Pancreas (tissue), 10 donors: ENCODE results near the gene ATG7. TPM values are rescaled to one million over a fixed set of nuclear protein-coding genes. Genes with fewer than 3 reads are reported as not detected.

ENCODE experiments used
- ATAC-seq, 4 donors: fragments of 200-7000 bp; cut with Tn5 transposase; one replicate each; pipeline versions ENCODE4 v1.8.0 to v1.9.1; 2020; ENCODE audit warnings: mild to moderate bottlenecking in 4 of 4, moderate library complexity in 4 of 4
- DNase-seq, 6 donors: peaks; one replicate each; pipeline ENCODE4 v3.0.0-alpha.2; 2020
- FAIRE-seq: peaks from 2 replicates; lab custom pipeline; 2012; peaks lifted over from hg19 to GRCh38; lab: Jason Lieb, UNC
- H3K27ac ChIP-seq, 4 donors: fragments of 200-600 bp; sonication (generic); 1 replicate in 3 of 4; 2 replicates in 1 of 4; pipeline versions ENCODE4 v1.5.0 to v1.8.0; 2020
- H3K27me3 ChIP-seq, 4 donors: fragments of 200-600 bp; one replicate each; pipeline ENCODE4 v1.8.0; 2021
- H3K36me3 ChIP-seq, 3 donors: fragments of 200-600 bp; sonication (generic) in 1 of 3; one replicate each; pipeline versions ENCODE4 v1.5.0 to v1.8.0; 2020 to 2021
- H3K4me1 ChIP-seq, 3 donors: fragments of 200-600 bp; one replicate each; pipeline ENCODE4 v1.8.0; 2021
- H3K4me3 ChIP-seq, 4 donors: fragments of 200-600 bp; sonication (generic) in 2 of 4; one replicate each; pipeline versions ENCODE4 v1.5.0 to v1.8.0; 2020 to 2021
- H3K9me3 ChIP-seq, 4 donors: fragments of 200-600 bp; one replicate each; pipeline ENCODE4 v1.8.0; 2021
- WGBS, 2 donors: extraction: QIAGEN DNeasy Blood & Tissue Kit; methylation state at CpG; one replicate each; pipeline ENCODE4 v1.1.7; 2013; 5-methylcytosine and 5-hydroxymethylcytosine counted together
- intact Hi-C, 3 donors: fragments of 100-400 bp; cut with DNase I; formaldehyde crosslinking; loops; one replicate each; pipeline versions ENCODE4 v1.11.1 to v1.14.2; 2022
- polyA plus RNA-seq, 2 donors: library from polyadenylated mRNA; stranded (reverse); fragments of 200-250 nt; gene quantifications; one replicate each; pipeline ENCODE4 v1.2.3, GENCODE V29; 2013
- total RNA-seq, 6 donors: library from RNA; stranded (reverse); fragmentation: NEBNext Ultra II Directional in 4 of 6; extraction: Animal tissue kit (Norgen Biotek cat#: 25700) in 4 of 6; gene quantifications; one replicate each; pipeline versions ENCODE4 v1.2.1 to v1.2.4, GENCODE V29; 2021 to 2023
- TF ChIP-seq, protein P1 (sequence below), 4 donors: fragments of 200-600 bp; sonication (generic) in 3 of 4; IDR thresholded peaks; one replicate each; pipeline versions ENCODE4 v1.5.0 to v1.8.0; 2021; ENCODE audit warnings: antibody characterized with exemption in 4 of 4
- donor health status: healthy with polysubstance abuse.
- donor health status: DM: no; HTN: no; CAD: no; lungs with moderate emphysema.
- donor health status: DM: no; HTN: no; CAD: no.
- donor health status: control.
- donor health status: control.
- donor health status: Bipolar disorder and iron deficiency.
- donor health status: DM: yes; HTN: yes; CAD: no.
- donor health status: DM: no; HTN: no; CAD: no.
- donor health status: DM: no; HTN: no; CAD: no.
- donor health status: DM: yes; HTN: yes; CAD: no.

ATG7 gene
- total and polyA plus RNA-seq, 8 donors, result 5.1 to 28.0 (median 15.7) TPM

DNA sequence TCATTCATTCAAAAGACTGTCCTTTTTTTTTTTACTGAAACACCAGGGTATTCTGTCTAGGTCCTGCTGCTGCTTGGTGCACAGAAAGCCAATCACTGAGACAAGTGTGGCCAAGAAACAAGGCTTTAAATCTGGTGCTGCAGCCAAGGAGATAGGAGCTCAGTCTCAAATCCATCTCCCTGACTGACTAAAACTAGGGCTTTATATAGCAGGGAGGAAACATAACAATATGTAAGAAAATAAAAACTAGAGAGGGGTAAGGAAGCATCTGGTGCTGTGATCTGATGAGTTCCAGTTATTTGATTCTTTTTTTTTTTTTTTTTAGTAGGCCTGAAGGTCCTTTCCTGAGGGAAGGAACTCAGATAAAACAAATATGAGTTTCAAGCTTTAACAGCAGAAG is 139.8 kb downstream of the ATG7 start:
- Histone ChIP-seq H3K27me3 (no peaks in the 10 kb centered on the region), H3K9me3 (no peaks in the 10 kb centered on the region), H3K4me1 (no peaks in the 10 kb centered on the region), H3K4me3 (no peak overlapping the region), H3K36me3 (no peaks in the 10 kb centered on the region), H3K27ac (no peak overlapping the region)
- DNase-seq (no peak), ATAC-seq (no peak), FAIRE-seq (no peak)
- TF ChIP-seq, protein P1, sequence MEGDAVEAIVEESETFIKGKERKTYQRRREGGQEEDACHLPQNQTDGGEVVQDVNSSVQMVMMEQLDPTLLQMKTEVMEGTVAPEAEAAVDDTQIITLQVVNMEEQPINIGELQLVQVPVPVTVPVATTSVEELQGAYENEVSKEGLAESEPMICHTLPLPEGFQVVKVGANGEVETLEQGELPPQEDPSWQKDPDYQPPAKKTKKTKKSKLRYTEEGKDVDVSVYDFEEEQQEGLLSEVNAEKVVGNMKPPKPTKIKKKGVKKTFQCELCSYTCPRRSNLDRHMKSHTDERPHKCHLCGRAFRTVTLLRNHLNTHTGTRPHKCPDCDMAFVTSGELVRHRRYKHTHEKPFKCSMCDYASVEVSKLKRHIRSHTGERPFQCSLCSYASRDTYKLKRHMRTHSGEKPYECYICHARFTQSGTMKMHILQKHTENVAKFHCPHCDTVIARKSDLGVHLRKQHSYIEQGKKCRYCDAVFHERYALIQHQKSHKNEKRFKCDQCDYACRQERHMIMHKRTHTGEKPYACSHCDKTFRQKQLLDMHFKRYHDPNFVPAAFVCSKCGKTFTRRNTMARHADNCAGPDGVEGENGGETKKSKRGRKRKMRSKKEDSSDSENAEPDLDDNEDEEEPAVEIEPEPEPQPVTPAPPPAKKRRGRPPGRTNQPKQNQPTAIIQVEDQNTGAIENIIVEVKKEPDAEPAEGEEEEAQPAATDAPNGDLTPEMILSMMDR (IDR thresholded peaks at IDR 0.05), result no peak
- intact Hi-C loops, result no loop called here

DNA sequence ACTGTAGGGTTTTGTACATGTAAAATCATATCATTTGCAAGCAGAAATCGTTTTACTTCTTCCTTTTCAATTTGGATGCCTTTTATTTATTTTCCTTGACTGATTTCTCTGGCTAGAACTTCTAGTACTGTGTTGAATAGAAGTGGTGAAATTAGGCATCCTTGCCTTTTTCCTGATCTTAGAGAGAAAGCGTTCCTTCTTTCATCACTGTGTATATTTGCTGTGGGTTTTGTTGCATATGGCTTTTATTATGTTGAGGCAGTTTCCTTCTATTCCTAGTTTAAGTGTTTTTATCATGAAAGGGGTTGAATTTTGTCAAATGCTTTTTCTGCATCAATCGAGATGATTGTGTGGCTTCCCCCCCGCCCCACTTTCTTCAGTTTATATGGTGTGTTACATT is 140.9 kb downstream of the ATG7 start:
- TF ChIP-seq, protein P1 (IDR thresholded peaks at IDR 0.05), result no peak
- H3K4me3 ChIP-seq, result no peak overlapping the region
- H3K36me3 ChIP-seq, result no peaks in the 10 kb centered on the region
- no peak overlapping the region for H3K27ac ChIP-seq
- DNase-seq (no peak), FAIRE-seq (no peak), ATAC-seq (no peak)
- intact Hi-C loops, result no loop called here
- 72 to 75% methylated on average over 4 of the region's 4 CpGs for WGBS, 2 donors
- no peaks in the 10 kb centered on the region for H3K4me1 ChIP-seq
- H3K27me3 ChIP-seq, result no peaks in the 10 kb centered on the region
- H3K9me3 ChIP-seq, result no peaks in the 10 kb centered on the region

DNA sequence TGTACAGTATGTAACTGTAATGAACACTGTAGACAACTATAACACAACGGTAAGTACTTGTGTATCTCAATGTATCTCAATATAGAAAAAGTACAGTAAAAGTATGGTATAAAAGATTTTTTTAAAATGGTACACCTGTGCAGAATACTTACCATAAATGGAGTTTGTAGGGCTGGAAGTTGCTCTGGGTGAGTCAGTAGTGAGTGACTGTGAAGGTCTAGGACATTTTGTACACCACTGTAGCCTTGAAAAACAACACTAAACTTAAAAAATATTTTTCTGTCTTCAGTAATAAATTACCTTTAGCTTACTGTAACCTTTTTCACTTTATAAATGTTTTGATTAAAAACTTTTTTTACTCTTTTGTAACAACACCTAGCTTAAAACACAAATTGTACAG is 142.9 kb downstream of the ATG7 start:
- WGBS, 2 donors, result 96 to 98% methylated on average over 1 of the region's 1 CpG
- intact Hi-C loops, result no loop called here

DNA sequence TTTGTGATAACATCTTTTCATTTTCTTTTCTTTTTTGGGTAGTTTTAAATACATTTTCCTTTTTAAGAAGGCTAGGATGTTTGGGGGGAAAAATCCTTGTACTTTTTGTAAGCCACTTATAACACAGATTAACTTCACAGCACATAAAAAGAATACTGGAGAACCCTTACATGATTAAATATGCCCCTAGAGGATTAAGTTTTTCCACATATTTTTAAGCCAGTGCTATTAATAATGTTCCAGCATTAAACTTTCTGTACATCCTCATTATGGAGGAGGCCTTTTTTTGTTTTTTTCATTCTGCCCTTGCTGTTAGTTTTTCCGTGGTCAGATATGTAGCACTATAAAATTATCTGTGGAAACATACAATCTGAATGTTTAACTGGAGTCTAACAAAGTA is 147.9 kb downstream of the ATG7 start:
- TF ChIP-seq, protein P1 (IDR thresholded peaks at IDR 0.05), result no peak
- no peak for FAIRE-seq
- no peak for ATAC-seq
- no peak overlapping the region for H3K27ac ChIP-seq
- H3K27me3 ChIP-seq, result no peaks in the 10 kb centered on the region
- WGBS, 2 donors, result 47 to 83% methylated on average over 1 of the region's 1 CpG
- DNase-seq, result no peak
- intact Hi-C loops, result no loop called here
- no peak overlapping the region for H3K4me3 ChIP-seq
- no peaks in the 10 kb centered on the region for H3K36me3 ChIP-seq
- H3K9me3 ChIP-seq, result no peaks in the 10 kb centered on the region
- H3K4me1 ChIP-seq, result no peaks in the 10 kb centered on the region

More for the DNA sequence above, 142.9 kb downstream of the ATG7 start:
- no peak for FAIRE-seq
- H3K36me3 ChIP-seq, result no peaks in the 10 kb centered on the region
- TF ChIP-seq, protein P1 (IDR thresholded peaks at IDR 0.05), result no peak
- H3K27ac ChIP-seq, result no peak overlapping the region
- no peaks in the 10 kb centered on the region for H3K4me1 ChIP-seq
- no peaks in the 10 kb centered on the region for H3K27me3 ChIP-seq
- H3K9me3 ChIP-seq, result no peaks in the 10 kb centered on the region
- no peak for ATAC-seq
- no peak overlapping the region for H3K4me3 ChIP-seq
- no peak for DNase-seq

DNA sequence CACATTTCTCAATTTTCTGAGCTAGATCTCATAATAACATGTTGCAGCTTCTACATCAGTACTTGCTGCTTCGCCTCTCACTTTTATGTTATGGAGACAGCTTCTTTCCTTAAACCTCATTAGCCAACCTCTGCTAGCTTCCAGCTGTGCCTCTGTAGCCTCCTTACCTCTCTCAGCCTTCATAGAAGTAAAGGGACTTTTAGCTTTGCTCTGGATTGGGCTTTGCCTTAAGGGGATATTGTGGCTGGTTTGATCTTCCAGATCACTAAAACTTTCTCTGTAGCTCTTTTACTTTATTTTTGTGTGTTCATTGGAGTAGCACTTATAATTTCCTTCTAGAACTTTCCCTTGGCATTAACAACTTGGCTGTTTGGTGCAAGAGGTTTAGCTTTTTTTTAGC is 150.1 kb downstream of the ATG7 start:
- Histone ChIP-seq H3K27ac (no peak overlapping the region), H3K4me3 (no peak overlapping the region), H3K4me1 (no peaks in the 10 kb centered on the region), H3K36me3 (no peaks in the 10 kb centered on the region), H3K27me3 (no peaks in the 10 kb centered on the region), H3K9me3 (no peaks in the 10 kb centered on the region)
- FAIRE-seq (no peak), DNase-seq (no peak), ATAC-seq (no peak)
- 99 to 100% methylated on average over 1 of the region's 1 CpG for WGBS, 2 donors
- TF ChIP-seq, protein P1 (IDR thresholded peaks at IDR 0.05), result no peak
- intact Hi-C loops, result no loop called here
